Fibroblast of lung (primary cell): ENCODE measurements around the gene RASSF10. TPM values are rescaled to one million over a fixed set of nuclear protein-coding genes. Genes with fewer than 3 reads are reported as not detected.

Source experiments
- DNase-seq, 2 donors: peaks; one replicate each; pipeline versions ENCODE4 v3.0.0 to v3.0.0-alpha.2; 2010; ENCODE audit warnings: low read depth in 2 of 2
- H2AFZ ChIP-seq: 2 replicates; pipeline ENCODE4 v1.5.1; 2012; ENCODE audit warnings: low read length, control low read depth, inconsistent platforms
- H3K27ac ChIP-seq: 2 replicates; pipeline ENCODE4 v1.5.1; 2011; ENCODE audit warnings: low read length, control low read depth; ENCODE audit not compliant: insufficient read depth
- H3K27me3 ChIP-seq: 2 replicates; pipeline ENCODE4 v1.5.1; 2011; ENCODE audit warnings: mild to moderate bottlenecking, low read length; ENCODE audit not compliant: control insufficient read depth, insufficient read depth
- H3K36me3 ChIP-seq: 2 replicates; pipeline ENCODE4 v1.5.1; 2011; ENCODE audit warnings: low read length; ENCODE audit not compliant: control insufficient read depth, insufficient read depth
- H3K4me1 ChIP-seq: 2 replicates; pipeline ENCODE4 v1.5.1; 2011; ENCODE audit warnings: low read length; ENCODE audit not compliant: control insufficient read depth, insufficient read depth; ENCODE audit errors: extremely low read depth
- H3K4me2 ChIP-seq: 2 replicates; pipeline ENCODE4 v1.5.1; 2011; ENCODE audit warnings: low read length, control low read depth; ENCODE audit not compliant: insufficient read depth; ENCODE audit errors: extremely low read depth
- H3K4me3 ChIP-seq, 4 experiments: fragments of 200-600 bp in 1 of 4; sonication (generic) in 1 of 4; replicated peaks in 1 of 4; 2 replicates each; pipeline ENCODE4 v1.5.1; 2011 to 2016; ENCODE audit warnings: low read length in 4 of 4, low read depth in 3 of 4, mild to moderate bottlenecking in 3 of 4, control low read depth in 2 of 4, inconsistent platforms in 1 of 4, mixed read lengths in 1 of 4; ENCODE audit not compliant: insufficient read depth in 1 of 4; ENCODE audit errors: control extremely low read depth in 1 of 4
- H3K79me2 ChIP-seq: 2 replicates; pipeline ENCODE4 v1.5.1; 2012; ENCODE audit warnings: mild to moderate bottlenecking, low read length, inconsistent platforms; ENCODE audit not compliant: control insufficient read depth, insufficient read depth
- H3K9ac ChIP-seq: 2 replicates; pipeline ENCODE4 v1.5.1; 2011; ENCODE audit warnings: mild to moderate bottlenecking, low read length, control low read depth; ENCODE audit not compliant: insufficient read depth
- H3K9me3 ChIP-seq: 2 replicates; pipeline ENCODE4 v1.5.1; 2012; ENCODE audit warnings: low read depth, low read length; ENCODE audit not compliant: control insufficient read depth, insufficient read depth
- H4K20me1 ChIP-seq: 2 replicates; pipeline ENCODE4 v1.5.1; 2011; ENCODE audit warnings: low read length; ENCODE audit not compliant: control insufficient read depth, insufficient read depth; ENCODE audit errors: extremely low read depth
- EZH2 ChIP-seq: IDR thresholded peaks from 2 replicates; pipeline ENCODE4 v1.5.1; 2012; ENCODE audit warnings: low read length, control low read depth, mild to moderate bottlenecking; ENCODE audit errors: missing control alignments
- polyA plus RNA-seq, 2 donors: library from polyadenylated mRNA; depleted of rRNA in 1 of 2; stranded (reverse) in 1 of 2; unstranded in 1 of 2; fragments of >200 nt; gene quantifications; 2 replicates each; pipeline ENCODE4 v1.2.1, GENCODE V29; 2011 to 2012; ENCODE audit warnings: missing spikeins in 1 of 2
- total RNA-seq: library from RNA; depleted of rRNA; stranded (reverse); fragments of >200 nt; gene quantifications from 2 replicates; pipeline ENCODE4 v1.2.1, GENCODE V29; 2014
- TF ChIP-seq, protein P1 (sequence below), 2 donors: IDR thresholded peaks in 1 of 2; conservative IDR thresholded peaks in 1 of 2; 1 replicate in 1 of 2; 2 replicates in 1 of 2; pipeline ENCODE4 v1.5.1; 2011 to 2012; ENCODE audit warnings: low read length in 2 of 2, control low read depth in 1 of 2, inconsistent platforms in 1 of 2, low read depth in 1 of 2, mild to moderate bottlenecking in 1 of 2

The RASSF10 gene
- total and polyA plus RNA-seq, 2 donors (not counting 1 experiment from before 2014, with no cell fraction given), result not detected

DNA sequence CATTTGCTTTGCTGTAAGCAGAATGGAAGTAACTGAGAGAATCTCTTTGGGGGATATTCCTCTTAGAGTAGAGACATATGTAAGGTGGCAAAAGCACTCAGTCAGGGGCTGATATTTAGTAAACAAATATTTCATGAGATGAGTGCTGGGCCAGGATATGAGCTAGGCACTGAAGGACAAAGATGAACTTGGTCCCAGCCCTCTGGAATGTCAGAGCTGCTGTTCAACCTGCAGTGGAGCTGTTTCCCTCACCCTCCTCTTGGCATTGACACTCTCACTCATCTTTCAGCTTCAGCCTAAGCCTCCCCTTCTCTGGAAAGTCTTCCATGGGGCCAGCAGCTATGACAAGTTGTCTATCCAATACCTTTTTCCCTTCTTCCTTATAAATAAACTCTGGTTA lies 22.2 kb downstream of the RASSF10 start:
- Histone ChIP-seq H3K4me1 (no peaks in the 10 kb centered on the region), H2AFZ (no peak overlapping the region), H4K20me1 (no peaks in the 10 kb centered on the region), H3K27me3 (peaks cover 40% of the 10 kb centered on the region), H3K79me2 (no peaks in the 10 kb centered on the region), H3K9ac (no peak overlapping the region), H3K9me3 (no peaks in the 10 kb centered on the region), H3K4me3 (no peak overlapping the region), H3K4me2 (no peak overlapping the region), H3K27ac (no peak overlapping the region), H3K36me3 (no peaks in the 10 kb centered on the region)
- TF ChIP-seq EZH2, result no peak
- TF ChIP-seq, protein P1, sequence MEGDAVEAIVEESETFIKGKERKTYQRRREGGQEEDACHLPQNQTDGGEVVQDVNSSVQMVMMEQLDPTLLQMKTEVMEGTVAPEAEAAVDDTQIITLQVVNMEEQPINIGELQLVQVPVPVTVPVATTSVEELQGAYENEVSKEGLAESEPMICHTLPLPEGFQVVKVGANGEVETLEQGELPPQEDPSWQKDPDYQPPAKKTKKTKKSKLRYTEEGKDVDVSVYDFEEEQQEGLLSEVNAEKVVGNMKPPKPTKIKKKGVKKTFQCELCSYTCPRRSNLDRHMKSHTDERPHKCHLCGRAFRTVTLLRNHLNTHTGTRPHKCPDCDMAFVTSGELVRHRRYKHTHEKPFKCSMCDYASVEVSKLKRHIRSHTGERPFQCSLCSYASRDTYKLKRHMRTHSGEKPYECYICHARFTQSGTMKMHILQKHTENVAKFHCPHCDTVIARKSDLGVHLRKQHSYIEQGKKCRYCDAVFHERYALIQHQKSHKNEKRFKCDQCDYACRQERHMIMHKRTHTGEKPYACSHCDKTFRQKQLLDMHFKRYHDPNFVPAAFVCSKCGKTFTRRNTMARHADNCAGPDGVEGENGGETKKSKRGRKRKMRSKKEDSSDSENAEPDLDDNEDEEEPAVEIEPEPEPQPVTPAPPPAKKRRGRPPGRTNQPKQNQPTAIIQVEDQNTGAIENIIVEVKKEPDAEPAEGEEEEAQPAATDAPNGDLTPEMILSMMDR (conservative IDR thresholded peaks at IDR 0.05 in 1 of 2, IDR thresholded peaks at IDR 0.05 in 1 of 2; ENCODE audit: low read depth in 1 of 2, low read length in 2 of 2), result no peak
- no peak for DNase-seq

DNA sequence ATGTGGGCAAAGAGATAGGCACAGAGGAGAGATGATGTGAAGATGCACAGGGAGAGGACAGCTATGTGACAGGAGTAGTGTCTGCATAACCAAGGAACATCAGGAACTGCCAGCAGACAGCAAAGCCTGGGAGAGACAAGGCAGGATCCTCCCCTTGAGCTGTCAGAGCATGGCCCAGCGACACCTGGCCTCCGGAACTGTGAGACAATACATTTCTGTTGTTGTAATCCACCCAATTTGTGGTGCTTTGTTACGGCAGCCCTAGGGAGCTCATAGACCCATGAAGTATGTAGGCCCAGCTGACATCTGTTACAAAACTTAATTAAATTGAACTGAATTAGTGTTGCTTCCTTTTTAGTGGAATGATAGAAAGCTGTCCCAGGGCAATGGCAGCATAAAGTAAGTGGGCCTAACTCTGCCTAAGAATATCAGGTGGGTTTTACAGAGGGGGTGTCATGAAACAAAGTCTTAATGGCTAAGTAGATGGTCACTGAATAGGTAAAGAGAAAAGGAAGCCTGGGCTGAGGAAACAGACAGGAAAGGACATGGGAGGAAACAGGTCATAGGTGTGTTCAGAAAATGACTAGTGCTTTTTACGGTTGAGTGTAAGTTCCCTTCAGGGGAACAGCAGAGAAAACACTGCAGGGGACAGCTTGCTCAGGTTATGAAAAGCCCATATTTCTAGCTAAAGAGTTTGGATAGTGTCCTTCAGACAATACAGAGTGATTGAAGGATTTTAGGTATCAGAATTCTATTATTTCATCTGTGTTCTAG lies 24.8 kb downstream of the RASSF10 start:
- Histone ChIP-seq H3K79me2 (no peaks in the 10 kb centered on the region), H3K9ac (no peak overlapping the region), H3K4me1 (no peaks in the 10 kb centered on the region), H3K27ac (no peak overlapping the region), H3K36me3 (no peaks in the 10 kb centered on the region), H3K27me3 (peaks cover 23% of the 10 kb centered on the region), H4K20me1 (no peaks in the 10 kb centered on the region), H3K9me3 (no peaks in the 10 kb centered on the region), H3K4me3 (no peak overlapping the region), H3K4me2 (no peak overlapping the region), H2AFZ (no peak overlapping the region)
- no peak for DNase-seq
- no peak for TF ChIP-seq EZH2
- TF ChIP-seq, protein P1 (conservative IDR thresholded peaks at IDR 0.05 in 1 of 2, IDR thresholded peaks at IDR 0.05 in 1 of 2; ENCODE audit: low read depth in 1 of 2, low read length in 2 of 2), result no peak

- Histone ChIP-seq H3K9ac (no peak overlapping the region), H3K4me2 (no peak overlapping the region), H3K36me3 (no peaks in the 10 kb centered on the region), H4K20me1 (no peaks in the 10 kb centered on the region), H3K79me2 (no peaks in the 10 kb centered on the region), H3K9me3 (no peaks in the 10 kb centered on the region), H3K27ac (no peak overlapping the region), H3K4me3 (no peak overlapping the region), H3K4me1 (no peaks in the 10 kb centered on the region), H2AFZ (no peak overlapping the region), H3K27me3 (peaks cover 19% of the 10 kb centered on the region)
- no peak for DNase-seq
- no peak for TF ChIP-seq EZH2
- TF ChIP-seq, protein P1 (conservative IDR thresholded peaks at IDR 0.05 in 1 of 2, IDR thresholded peaks at IDR 0.05 in 1 of 2; ENCODE audit: low read depth in 1 of 2, low read length in 2 of 2), result no peak
Observed at GRCh38 chr11:13035711-13036110, 26.6 kb downstream of the RASSF10 start.
